Small intestine (tissue), 7 donors: ENCODE results near the gene NCR1. TPM values are rescaled to one million over a fixed set of nuclear protein-coding genes. Genes with fewer than 3 reads are reported as not detected.
"Not testable (repeated sequence)": the region's sequence is repeated elsewhere in the genome, so short reads cannot be mapped to it uniquely, and the experiment has no call there.

Experiments used
- DNase-seq, 2 donors: peaks; one replicate each; pipeline versions ENCODE4 v3.0.0 to v3.0.0-alpha.2; 2013
- FAIRE-seq: peaks from 2 replicates; lab custom pipeline; 2012; peaks lifted over from hg19 to GRCh38; lab: Jason Lieb, UNC
- H3K27ac ChIP-seq, 3 donors: one replicate each; pipeline ENCODE4 v1.5.1; 2013; ENCODE audit warnings: low read length in 2 of 3, mild to moderate bottlenecking in 2 of 3, control low read depth in 1 of 3, inconsistent platforms in 1 of 3, low read depth in 1 of 3, moderate library complexity in 1 of 3
- H3K27me3 ChIP-seq, 3 donors: one replicate each; pipeline ENCODE4 v1.6.1; 2013; ENCODE audit warnings: low read length in 3 of 3, inconsistent platforms in 1 of 3; ENCODE audit not compliant: control insufficient read depth in 3 of 3, insufficient read depth in 3 of 3
- H3K36me3 ChIP-seq, 3 donors: one replicate each; pipeline ENCODE4 v1.6.1; 2013; ENCODE audit warnings: low read length in 3 of 3, inconsistent platforms in 1 of 3, low read depth in 1 of 3, mild to moderate bottlenecking in 1 of 3, moderate library complexity in 1 of 3; ENCODE audit not compliant: control insufficient read depth in 3 of 3, insufficient read depth in 2 of 3
- H3K4me1 ChIP-seq, 3 donors: one replicate each; pipeline ENCODE4 v1.6.1; 2013; ENCODE audit warnings: low read length in 2 of 3, inconsistent platforms in 1 of 3, low read depth in 1 of 3, mild to moderate bottlenecking in 1 of 3, moderate library complexity in 1 of 3; ENCODE audit not compliant: control insufficient read depth in 3 of 3, insufficient read depth in 2 of 3
- H3K4me3 ChIP-seq, 3 donors: one replicate each; pipeline ENCODE4 v1.5.1; 2013; ENCODE audit warnings: low read length in 3 of 3, control low read depth in 1 of 3, inconsistent platforms in 1 of 3, low read depth in 1 of 3, mild to moderate bottlenecking in 1 of 3, moderate library complexity in 1 of 3
- H3K9me3 ChIP-seq, 2 donors: one replicate each; pipeline ENCODE4 v1.6.1; 2013; ENCODE audit warnings: low read depth in 1 of 2, low read length in 1 of 2; ENCODE audit not compliant: control insufficient read depth in 2 of 2, insufficient read depth in 1 of 2
- WGBS, 3 donors: extraction: QIAGEN DNeasy Blood & Tissue Kit; methylation state at CpG; one replicate each; pipeline ENCODE4 v1.1.7; 2013; 5-methylcytosine and 5-hydroxymethylcytosine counted together
- polyA plus RNA-seq, 4 donors: library from polyadenylated mRNA; stranded (reverse) in 3 of 4; unstranded in 1 of 4; fragments of 200-250 nt in 3 of 4; fragments of 120-200 nt in 1 of 4; gene quantifications; one replicate each; pipeline versions ENCODE4 v1.2.1 to v1.2.3, GENCODE V29; 2013
- donor health status: healthy with polysubstance abuse.
- donor health status: control.
- donor health status: control.
- donor health status: Bipolar disorder and iron deficiency.
- donor health status: healthy.

NCR1 gene
- polyA plus RNA-seq, 4 donors = 0.16 to 0.77 TPM; not detected in 2

DNA sequence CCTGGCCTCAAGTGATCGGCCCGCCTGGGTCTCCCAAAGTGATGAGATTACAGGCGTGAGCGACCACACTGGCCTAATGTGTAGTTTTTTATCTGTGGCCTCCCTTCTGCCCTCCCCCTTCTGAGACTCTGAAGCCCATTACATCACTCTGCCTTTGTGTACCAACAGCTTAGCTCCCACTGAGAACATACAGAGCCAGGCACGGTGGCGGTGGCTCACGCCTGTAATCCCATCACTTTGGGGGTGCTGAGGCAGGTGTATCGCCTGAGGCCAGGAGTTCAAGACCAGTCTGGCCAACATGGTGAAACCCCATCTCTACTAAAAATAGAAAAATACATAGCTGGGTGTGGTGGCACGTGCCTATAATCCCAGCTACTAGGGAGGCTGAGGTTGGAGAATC, 12.6 kb downstream of the NCR1 start:
- Histone ChIP-seq H3K9me3 (no peaks in the 10 kb centered on the region), H3K27me3 (no peaks in the 10 kb centered on the region), H3K4me3 (no peak overlapping the region), H3K4me1 (no peaks in the 10 kb centered on the region), H3K27ac (no peak overlapping the region), H3K36me3 (no peaks in the 10 kb centered on the region)
- 72 to 84% (median 82%) methylated on average over 9 of the region's 9 CpGs for WGBS, 3 donors
- no peak for DNase-seq
- FAIRE-seq = no peak

GRCh38 chr19:54919646-54920563, 14.0 kb downstream of the NCR1 start:
- H3K27me3 ChIP-seq, H3K9me3 ChIP-seq, DNase-seq, H3K4me3 ChIP-seq, H3K36me3 ChIP-seq, H3K4me1 ChIP-seq, H3K27ac ChIP-seq, FAIRE-seq: not testable (repeated sequence)
- WGBS, 3 donors = 38 to 44% (median 39%) methylated on average over 20 to 21 of the region's 24 CpGs

GRCh38 chr19:54921082-54921481, 15.1 kb downstream of the NCR1 start:
- Histone ChIP-seq H3K27ac (no peak overlapping the region), H3K27me3 (no peaks in the 10 kb centered on the region), H3K4me3 (no peak overlapping the region), H3K4me1 (no peaks in the 10 kb centered on the region), H3K36me3 (no peaks in the 10 kb centered on the region), H3K9me3 (no peaks in the 10 kb centered on the region)
- FAIRE-seq (no peak), DNase-seq (no peak)
- 53 to 64% (median 59%) methylated on average over 7 of the region's 7 CpGs for WGBS, 3 donors

DNA sequence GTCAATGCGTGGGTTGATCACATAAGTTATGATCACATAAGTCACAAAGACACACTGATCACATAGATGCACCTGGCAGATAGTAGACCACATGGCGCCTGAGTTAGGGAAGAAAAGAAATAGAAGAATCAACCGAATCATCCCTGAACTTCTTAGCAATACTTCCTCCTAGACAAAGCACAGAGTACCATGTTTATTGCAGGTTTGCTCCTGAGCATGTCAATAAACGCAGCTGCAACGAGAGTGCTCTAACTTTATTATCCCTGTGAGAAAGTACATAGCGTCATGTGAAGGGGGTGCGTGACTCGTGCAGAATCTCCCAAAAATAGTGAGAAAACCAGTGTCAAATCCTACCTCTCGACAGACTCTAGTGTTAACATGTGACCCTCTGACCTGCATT, 17.3 kb downstream of the NCR1 start:
- Histone ChIP-seq H3K9me3 (peaks cover 2 to 5% of the 10 kb centered on the region in 2 donors), H3K27ac (no peak overlapping the region), H3K36me3 (no peaks in the 10 kb centered on the region), H3K4me3 (no peak overlapping the region), H3K4me1 (no peaks in the 10 kb centered on the region), H3K27me3 (no peaks in the 10 kb centered on the region)
- DNase-seq = no peak
- FAIRE-seq = no peak
- 48 to 67% (median 55%) methylated on average over 9 of the region's 9 CpGs for WGBS, 3 donors

DNA sequence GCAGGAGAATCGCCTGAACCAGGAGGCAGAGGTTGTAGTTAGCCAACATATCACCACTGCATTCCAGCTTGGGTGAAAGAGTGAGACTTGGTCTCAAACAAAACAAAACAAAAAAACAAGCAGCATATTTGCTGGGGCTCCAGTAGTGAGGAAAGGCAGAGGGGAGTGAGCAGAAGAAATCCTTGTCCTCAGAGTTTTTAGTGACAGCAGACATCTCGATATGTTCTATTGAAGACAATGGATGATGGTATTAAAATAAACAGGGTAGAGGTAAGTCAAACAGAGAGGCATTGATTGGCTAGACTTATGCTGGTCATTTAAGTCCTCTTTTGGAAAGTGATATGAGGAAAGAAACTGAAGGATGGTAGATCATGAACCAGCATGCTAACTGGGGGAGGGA, 22.4 kb downstream of the NCR1 start:
- WGBS, 3 donors = 93 to 98% (median 93%) methylated on average over 2 of the region's 2 CpGs
- no peak for FAIRE-seq

GRCh38 chr19:54937926-54938325, 32.0 kb downstream of the NCR1 start:
- DNase-seq = no peak
- FAIRE-seq = no peak
- WGBS, 3 donors = 69 to 74% (median 72%) methylated on average over 9 of the region's 9 CpGs

More for the DNA sequence above, 22.4 kb downstream of the NCR1 start:
- H3K27ac ChIP-seq = no peak overlapping the region
- peaks cover 2 to 12% of the 10 kb centered on the region in 2 donors for H3K9me3 ChIP-seq
- H3K27me3 ChIP-seq = no peaks in the 10 kb centered on the region
- no peak overlapping the region for H3K4me3 ChIP-seq
- no peak for DNase-seq
- no peaks in the 10 kb centered on the region for H3K4me1 ChIP-seq
- no peaks in the 10 kb centered on the region for H3K36me3 ChIP-seq

DNA sequence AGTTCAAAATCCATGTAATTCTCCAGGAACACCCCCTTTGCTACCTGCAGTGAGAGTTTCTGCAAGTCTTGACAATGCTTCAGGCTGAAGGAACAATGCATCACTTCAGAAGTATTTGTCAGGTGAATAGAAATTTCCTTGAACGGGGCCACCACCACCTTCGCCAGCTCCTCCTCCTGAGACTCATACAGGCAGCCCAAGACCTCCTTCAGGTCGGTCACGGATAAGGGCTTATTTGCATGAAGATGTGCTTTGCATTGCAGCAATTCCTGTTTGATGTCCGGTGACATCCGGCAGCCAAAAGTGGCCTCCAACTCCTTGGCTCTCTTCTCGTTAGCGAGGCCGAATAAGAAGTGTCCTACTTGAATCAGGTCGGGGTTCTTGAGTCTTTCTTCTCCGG, 33.0 kb downstream of the NCR1 start:
- H3K4me1 ChIP-seq = no peaks in the 10 kb centered on the region
- 74 to 80% (median 75%) methylated on average over 11 of the region's 11 CpGs for WGBS, 3 donors
- H3K9me3 ChIP-seq = no peaks in the 10 kb centered on the region
- DNase-seq = no peak
- H3K27me3 ChIP-seq = no peaks in the 10 kb centered on the region
- no peak for FAIRE-seq
- no peak overlapping the region for H3K27ac ChIP-seq
- H3K36me3 ChIP-seq = no peaks in the 10 kb centered on the region
- no peak overlapping the region for H3K4me3 ChIP-seq

More at GRCh38 chr19:54937926-54938325, 32.0 kb downstream of the NCR1 start:
- no peaks in the 10 kb centered on the region for H3K36me3 ChIP-seq
- H3K4me3 ChIP-seq = no peak overlapping the region
- peaks cover 0 to 3% (median 0%) of the 10 kb centered on the region in 3 donors for H3K27me3 ChIP-seq
- no peaks in the 10 kb centered on the region for H3K4me1 ChIP-seq
- no peak overlapping the region for H3K27ac ChIP-seq
- H3K9me3 ChIP-seq = no peaks in the 10 kb centered on the region

DNA sequence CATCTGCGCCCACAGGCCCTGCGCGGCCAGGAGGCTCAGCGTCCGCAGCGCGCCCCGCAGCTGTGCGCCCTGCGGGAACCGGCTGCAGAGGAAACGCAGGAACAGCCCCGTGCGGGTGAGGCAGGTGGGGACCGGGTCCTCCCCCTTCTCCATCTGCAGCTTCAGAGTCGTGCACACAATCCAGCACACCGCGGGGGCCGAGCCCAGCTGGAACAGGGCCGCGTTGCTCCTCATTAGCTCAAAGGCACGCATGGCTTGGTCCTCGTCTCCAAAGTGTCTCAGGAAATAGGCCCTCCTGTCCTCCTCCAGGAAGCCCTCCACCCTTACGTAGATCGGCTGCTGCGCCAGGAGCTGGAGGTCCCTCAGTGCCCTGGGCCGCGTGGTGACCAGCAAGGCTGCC, 33.6 kb downstream of the NCR1 start:
- WGBS, 3 donors = 73 to 88% (median 87%) methylated on average over 5 to 21 of the region's 28 CpGs
- not testable (repeated sequence) for H3K27me3 ChIP-seq, H3K4me3 ChIP-seq, DNase-seq, H3K36me3 ChIP-seq, H3K9me3 ChIP-seq, FAIRE-seq, H3K27ac ChIP-seq, H3K4me1 ChIP-seq
